Measurements from ENCODE around the gene CFAP299.

DNA sequence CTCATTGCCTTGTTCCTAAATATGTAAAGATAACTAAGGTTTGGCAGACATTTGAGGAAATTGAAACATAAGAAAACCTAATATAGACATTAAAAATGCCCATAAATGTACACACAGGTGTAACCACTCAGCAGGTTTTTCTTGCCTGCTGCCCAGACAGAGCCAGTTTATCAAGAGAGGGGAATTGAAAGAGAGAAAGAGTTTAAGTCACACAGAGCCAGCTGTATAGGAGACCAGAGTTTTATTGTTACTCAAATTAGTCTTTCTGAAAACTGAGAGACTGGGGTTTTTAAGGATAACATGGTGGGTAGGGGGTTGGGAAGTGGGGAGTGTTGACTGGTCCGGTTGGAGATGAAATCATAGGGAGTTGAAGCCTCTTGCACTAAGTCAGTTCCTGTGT lies 119.0 kb downstream of the CFAP299 start:
- TF ChIP-seq, protein P1, sequence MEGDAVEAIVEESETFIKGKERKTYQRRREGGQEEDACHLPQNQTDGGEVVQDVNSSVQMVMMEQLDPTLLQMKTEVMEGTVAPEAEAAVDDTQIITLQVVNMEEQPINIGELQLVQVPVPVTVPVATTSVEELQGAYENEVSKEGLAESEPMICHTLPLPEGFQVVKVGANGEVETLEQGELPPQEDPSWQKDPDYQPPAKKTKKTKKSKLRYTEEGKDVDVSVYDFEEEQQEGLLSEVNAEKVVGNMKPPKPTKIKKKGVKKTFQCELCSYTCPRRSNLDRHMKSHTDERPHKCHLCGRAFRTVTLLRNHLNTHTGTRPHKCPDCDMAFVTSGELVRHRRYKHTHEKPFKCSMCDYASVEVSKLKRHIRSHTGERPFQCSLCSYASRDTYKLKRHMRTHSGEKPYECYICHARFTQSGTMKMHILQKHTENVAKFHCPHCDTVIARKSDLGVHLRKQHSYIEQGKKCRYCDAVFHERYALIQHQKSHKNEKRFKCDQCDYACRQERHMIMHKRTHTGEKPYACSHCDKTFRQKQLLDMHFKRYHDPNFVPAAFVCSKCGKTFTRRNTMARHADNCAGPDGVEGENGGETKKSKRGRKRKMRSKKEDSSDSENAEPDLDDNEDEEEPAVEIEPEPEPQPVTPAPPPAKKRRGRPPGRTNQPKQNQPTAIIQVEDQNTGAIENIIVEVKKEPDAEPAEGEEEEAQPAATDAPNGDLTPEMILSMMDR (IDR thresholded peaks at IDR 0.05; ENCODE audit: low read length): no peak
- TF ChIP-seq EZH2 (optimal IDR thresholded peaks at IDR 0.05; ENCODE audit: low read depth, low read length): no peak

Data from MM.1S (cell line).